HG03066 (cell line): ENCODE measurements around the gene SGMS2.

Source experiments
- ATAC-seq: cut with Tn5 transposase; IDR thresholded peaks from one replicate; pipeline ENCODE4 v1.9.1; 2021; ENCODE audit warnings: low read depth; ENCODE audit not compliant: unreplicated experiment

Gene SGMS2

DNA sequence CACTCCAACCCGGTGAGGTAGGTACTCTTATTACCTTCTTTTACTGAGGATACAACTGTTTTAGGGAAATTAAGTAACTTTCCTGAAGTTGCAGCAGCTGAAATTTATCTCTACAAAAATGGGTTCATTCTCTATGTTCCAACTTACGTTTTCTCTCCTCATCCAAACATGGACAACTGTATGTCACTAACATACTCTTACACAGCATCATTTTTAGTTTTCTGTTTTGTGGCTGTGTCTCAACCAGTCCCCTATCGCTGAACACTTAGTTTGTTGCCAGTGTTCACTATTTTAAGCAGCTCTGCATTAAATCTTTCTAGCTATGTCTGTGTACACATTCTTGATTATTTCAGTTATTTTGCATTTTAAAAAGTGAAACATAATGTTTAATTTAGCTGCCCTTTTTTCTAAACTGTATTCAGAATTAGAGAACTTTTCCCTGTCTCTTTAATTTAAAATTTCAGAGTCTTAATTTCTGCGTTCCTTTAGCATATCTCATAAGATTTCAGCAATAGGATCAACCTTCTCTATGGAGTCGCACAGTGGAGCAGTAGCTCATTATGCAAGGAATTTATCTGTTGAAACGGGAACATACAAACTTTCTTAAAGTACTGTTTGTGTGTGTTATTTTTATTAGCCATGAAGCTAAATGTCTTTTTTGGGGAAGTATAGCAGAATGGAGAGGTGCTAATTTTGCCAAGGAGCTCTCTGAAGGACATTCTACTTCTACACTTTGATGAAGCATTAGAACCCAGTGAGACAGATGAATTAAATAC is 3.8 kb downstream of the SGMS2 start:
- ATAC-seq = no peak

- no peak for ATAC-seq
Observed at GRCh38 chr4:107831140-107831539, 6.4 kb downstream of the SGMS2 start.

GRCh38 chr4:107832275-107832807 is 7.6 kb downstream of the SGMS2 start:
- ATAC-seq = no peak

GRCh38 chr4:107834241-107834794 is 9.6 kb downstream of the SGMS2 start:
- no peak for ATAC-seq

- ATAC-seq = no peak
Observed at GRCh38 chr4:107835406-107835805, 10.7 kb downstream of the SGMS2 start.

DNA sequence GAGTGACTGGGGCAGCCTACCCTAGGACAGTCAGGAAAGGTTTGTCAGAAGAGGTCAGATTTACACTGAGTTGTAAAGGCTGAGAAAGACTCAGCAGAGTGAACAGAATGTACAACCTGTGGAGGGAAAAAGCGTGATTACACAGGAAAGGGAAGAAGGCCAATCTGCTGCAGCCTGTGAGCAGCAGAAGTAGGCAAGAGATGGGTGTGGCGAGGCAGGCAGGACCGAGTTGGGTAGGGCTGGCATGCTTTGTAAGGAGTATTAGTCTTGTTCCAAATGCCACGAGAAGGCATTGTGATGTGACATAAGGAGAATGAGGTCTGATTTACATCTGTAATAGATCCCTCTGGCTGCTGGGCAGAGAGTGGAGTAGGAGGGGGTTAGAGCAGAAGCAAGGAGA is 12.6 kb downstream of the SGMS2 start:
- ATAC-seq = no peak

DNA sequence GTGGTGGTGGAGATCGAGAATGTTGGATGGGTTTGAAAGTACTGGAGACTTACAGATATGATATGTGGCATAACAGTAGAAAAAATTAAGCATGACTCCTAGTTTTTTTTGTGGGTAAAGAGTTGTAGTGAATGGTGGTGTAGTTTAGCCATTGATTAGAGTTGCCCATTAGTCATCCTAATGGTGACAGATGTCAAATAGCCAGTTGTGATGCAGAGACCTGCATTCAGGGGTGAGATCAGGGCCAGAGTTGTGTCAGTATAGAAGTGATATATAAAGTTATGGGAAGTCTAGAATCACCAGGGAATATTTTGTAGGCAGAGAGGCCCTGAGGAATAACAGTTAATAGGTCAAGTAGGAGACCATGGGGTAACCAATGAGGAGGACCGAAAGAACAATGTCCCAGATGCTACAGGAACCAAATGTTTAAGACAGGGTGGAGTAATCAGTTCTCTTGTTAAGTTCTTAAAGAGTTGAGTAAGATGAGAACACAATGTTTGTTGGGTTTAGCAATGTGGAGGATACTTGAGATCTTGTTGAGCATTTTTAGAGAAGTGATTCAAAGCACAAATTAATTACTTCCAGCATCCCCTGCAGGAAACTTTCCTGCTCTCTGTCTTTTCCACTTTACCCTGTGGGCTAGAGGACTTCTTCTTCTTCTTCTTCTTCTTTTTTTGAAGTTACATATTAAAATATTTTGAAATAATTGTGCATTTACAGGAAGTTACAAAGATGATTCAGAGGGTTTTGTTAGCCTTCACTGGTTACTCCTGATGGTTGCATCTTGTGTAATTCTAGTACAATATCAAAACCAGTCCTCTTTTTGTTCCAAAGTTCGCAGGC is 13.3 kb downstream of the SGMS2 start:
- ATAC-seq = no peak

- ATAC-seq = no peak
Observed at GRCh38 chr4:107838861-107839565, 14.3 kb downstream of the SGMS2 start.

DNA sequence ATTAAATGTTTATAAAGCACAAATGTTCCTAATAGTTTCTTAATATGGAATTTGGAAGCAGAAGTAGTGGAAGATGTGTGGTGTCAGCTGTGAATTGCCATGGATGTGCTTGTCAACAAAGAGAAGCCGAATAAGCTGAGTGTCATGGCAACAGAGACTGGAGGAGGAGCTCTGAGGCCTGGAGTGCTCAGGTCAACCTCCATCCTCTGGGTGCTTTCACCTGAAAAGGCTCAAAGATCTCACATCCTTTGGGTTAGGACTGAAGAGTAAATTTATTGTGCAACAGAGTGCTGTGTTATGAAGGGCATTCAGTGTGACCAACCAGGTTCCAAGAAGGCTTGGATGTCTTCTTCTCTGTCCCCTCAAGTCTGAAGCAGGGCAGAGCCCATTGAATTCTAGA is 18.7 kb downstream of the SGMS2 start:
- no peak for ATAC-seq

DNA sequence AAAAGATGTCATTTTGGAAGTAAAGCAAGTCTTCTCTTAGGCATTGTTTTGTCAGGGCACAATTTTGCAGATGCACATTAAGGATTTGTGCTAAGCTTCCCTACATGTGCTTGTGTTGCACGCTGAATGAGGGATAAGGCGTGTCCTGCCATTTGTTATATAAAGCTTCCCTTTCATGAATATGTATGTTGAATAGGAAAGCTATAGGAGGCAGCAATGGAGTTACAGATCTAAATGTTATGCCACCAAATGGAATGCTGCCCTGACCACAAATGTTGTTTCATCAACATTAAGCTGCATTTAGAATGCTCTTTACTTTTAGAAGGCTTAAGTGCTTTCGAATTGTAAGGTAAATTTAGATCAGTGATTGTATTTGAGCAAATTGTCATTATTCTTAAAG is 20.9 kb downstream of the SGMS2 start:
- no peak for ATAC-seq

GRCh38 chr4:107850438-107850837 is 25.7 kb downstream of the SGMS2 start:
- no peak for ATAC-seq

DNA sequence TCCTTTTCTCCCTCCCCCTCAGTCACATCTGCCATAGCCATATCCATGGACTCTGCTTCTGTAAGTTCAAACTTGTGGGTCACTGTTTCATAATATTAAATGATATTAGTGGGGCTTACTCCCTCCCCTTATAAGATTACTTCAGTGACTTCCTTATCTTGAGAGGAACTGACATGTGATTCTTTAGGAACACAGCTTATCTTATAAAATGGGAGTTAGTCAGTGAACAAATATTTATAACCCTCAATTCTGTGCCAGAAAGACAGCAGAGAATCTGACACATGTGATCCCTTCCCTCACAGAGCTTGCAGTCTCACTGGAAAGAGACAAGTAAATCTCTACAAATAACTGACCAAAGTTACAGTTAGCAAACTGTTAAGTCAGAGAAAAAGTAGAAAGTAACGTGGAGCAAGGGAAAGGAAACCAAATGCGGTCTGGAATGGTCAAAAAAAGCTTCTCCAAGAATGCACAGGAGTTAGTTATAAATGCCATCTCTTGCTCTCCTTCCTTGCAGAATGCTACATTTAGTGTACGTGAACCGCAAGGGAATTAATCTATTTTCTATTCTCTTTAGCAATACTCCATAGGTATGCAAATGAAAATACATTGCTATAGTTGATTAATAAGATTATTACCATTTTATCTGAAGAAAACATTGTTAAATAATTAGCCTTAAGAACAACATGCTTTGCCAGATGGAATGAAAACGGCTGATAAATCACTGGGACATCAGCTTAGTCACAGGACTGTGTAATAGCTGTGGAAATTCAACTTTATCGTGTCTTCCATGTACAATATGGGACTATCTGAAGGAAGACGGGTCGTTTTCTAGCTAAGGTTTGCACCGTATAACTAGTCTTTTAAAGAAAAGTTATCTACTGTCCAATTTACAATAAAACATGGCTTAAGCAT is 29.0 kb downstream of the SGMS2 start:
- ATAC-seq = no peak

DNA sequence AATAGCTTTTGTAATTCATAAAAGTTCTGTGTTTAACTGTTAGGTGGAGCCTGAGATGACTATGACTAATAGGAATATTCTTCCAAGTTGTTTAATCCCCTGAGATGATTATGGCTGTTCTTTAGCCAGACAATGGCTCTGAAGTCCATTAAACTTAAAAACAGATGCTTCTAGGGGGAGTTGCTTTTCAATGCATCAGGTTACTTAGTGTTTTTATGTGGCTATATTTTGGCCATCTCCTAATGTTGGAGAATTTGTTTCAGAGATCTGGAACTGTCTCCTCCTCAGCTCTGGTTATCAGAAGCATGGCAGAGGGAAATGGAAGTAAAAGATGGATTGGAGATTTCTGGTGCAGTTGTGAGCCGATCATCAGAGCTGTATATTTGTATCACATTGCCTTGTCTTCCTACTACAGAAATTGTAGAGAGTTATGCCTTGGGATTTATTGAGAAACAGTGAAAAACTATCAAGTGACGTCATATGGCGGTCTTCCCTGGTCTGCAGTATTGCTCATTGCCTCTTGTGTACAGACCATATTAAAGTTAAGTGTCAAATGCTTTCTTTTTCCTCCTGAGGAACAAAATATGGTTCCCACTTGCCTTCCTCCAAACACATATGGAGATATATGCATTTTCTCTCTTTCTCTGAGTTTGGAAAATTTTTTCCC is 29.8 kb downstream of the SGMS2 start:
- ATAC-seq = no peak

GRCh38 chr4:107855723-107856122 is 31.0 kb downstream of the SGMS2 start:
- no peak for ATAC-seq

- no peak for ATAC-seq
Observed at GRCh38 chr4:107856901-107857300, 32.2 kb downstream of the SGMS2 start.

DNA sequence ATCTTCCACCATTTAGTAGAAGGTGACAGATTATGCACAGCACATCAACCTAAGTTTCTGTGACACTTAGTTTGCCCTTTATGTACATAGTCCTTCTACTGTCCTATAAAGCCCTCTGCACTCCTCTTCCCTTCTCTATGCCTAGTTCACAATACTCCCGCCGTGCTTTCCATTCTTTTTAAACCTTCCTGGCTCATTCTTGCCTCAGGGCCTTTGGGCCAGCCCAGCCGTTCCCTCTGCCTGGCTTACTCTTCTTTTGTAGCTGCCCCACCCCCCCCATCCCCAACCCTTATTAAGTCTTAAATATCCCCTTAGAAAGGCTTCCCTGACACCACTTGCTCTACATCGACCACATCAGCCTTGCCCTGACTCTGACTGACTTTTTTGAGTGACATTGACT is 33.0 kb downstream of the SGMS2 start:
- ATAC-seq = no peak

DNA sequence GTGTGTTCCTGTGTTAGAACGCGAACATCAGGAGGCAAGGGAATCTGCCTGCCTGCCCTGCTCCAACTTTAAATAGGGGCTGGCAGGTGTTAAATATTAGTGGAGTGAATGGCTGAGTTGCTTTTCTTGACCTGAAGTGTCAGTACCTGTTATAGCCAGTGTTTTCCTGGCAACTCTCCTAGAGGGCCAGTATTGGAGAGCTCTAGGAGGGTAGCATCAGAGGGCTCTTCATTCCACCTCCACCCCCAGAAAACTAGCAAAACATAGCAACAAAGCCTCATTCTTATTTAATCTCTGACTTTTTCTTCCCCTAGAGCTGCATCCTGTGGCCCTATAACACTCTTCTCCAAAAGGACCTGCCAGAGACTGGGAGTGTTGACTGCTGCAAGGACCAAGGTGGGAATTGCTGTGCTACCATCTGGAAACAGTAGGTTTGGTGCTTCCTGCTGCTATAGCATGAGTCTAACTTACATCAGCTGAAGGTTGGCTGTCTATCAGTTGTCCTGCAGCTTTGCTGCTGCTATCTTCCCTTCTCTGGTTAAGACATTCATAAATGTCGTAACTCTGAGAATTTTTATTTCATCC is 33.5 kb downstream of the SGMS2 start:
- no peak for ATAC-seq

DNA sequence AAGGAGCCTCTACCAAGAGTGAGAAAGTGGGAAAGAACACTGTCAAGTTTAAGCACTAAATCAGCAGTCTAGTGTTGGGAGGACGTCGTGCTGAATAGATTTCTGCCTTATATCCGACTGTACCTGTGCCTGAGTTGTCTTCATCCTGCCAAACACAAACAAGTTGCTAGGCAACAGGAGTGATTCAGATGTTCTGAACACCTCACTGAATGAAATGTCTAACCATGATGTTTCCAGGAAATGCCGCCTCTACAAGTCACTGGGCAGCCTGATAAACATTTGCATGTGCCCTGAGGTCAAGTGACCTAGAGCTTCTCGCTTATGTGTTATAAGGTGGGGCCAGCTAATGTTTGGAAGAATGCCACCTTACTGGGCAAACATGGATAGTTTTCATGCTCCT is 37.9 kb downstream of the SGMS2 start:
- no peak for ATAC-seq

DNA sequence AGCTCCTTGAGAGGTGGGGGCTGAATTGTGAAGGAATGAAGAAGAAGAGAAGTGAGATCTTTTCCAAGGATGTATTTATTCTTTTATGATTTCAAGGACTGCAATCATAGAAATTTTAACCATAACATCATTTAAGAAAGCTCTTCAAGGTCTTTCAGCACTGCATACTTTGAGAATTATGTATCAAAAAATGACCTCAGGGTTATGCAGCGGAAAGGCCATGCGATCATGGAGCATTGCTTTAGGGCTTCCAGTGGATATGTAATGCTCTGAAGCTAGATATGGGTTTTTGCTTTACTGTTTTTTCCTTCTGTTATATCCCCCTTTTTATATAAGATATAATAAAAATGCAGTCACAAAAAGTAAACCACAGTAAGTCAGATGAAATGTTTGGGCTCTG is 38.7 kb downstream of the SGMS2 start:
- ATAC-seq = no peak
